IPS DF 4.7 (cell line): ENCODE results near the gene CEP135.
"Not testable (repeated sequence)": the region's sequence is repeated elsewhere in the genome, so short reads cannot be mapped to it uniquely, and the experiment has no call there.

Experiments
- DNase-seq: peaks from one replicate; pipeline ENCODE4 v3.0.0-alpha.2; 2013; ENCODE audit warnings: low spot score; ENCODE audit errors: extremely low read depth

CEP135 gene

GRCh38 chr4:56067826-56068225, 119.1 kb downstream of the CEP135 start:
- no peak for DNase-seq

- not testable (repeated sequence) for DNase-seq
Observed at GRCh38 chr4:56072730-56073129, 124.0 kb downstream of the CEP135 start.

- DNase-seq = no peak
Observed at GRCh38 chr4:56077676-56078075, 128.9 kb downstream of the CEP135 start.

GRCh38 chr4:56078866-56079265, 130.1 kb downstream of the CEP135 start:
- no peak for DNase-seq

GRCh38 chr4:56080384-56080783, 131.6 kb downstream of the CEP135 start:
- no peak for DNase-seq

GRCh38 chr4:56082829-56083228, 134.1 kb downstream of the CEP135 start:
- no peak for DNase-seq
